Spleen (tissue), 11 donors: Measurements from ENCODE around the gene FBXL16. TPM values are rescaled to one million over a fixed set of nuclear protein-coding genes. Genes with fewer than 3 reads are reported as not detected.

Source experiments
- DNase-seq: peaks from one replicate; pipeline ENCODE4 v3.0.0-alpha.2; 2020
- H3K27ac ChIP-seq, 8 donors: fragments of 200-600 bp; sonication (generic) in 7 of 8; 1 replicate in 4 of 8; 2 replicates in 4 of 8; pipeline versions ENCODE4 v1.5.0 to v1.8.0; 2016 to 2021; ENCODE audit warnings: inconsistent platforms in 4 of 8, mild to moderate bottlenecking in 4 of 8, moderate library complexity in 1 of 8
- H3K27me3 ChIP-seq, 7 donors: fragments of 200-600 bp; sonication (generic) in 6 of 7; replicated peaks in 1 of 7; 1 replicate in 4 of 7; 2 replicates in 3 of 7; pipeline versions ENCODE4 v1.5.0 to v1.8.0; 2016 to 2021; ENCODE audit warnings: inconsistent platforms in 3 of 7, mild to moderate bottlenecking in 1 of 7
- H3K36me3 ChIP-seq, 6 donors: fragments of 200-600 bp; sonication (generic) in 5 of 6; 1 replicate in 4 of 6; 2 replicates in 2 of 6; pipeline versions ENCODE4 v1.5.0 to v1.8.0; 2016 to 2021; ENCODE audit warnings: inconsistent platforms in 2 of 6
- H3K4me1 ChIP-seq, 6 donors: fragments of 200-600 bp; sonication (generic) in 5 of 6; 1 replicate in 3 of 6; 2 replicates in 3 of 6; pipeline versions ENCODE4 v1.5.0 to v1.8.0; 2016 to 2021; ENCODE audit warnings: inconsistent platforms in 3 of 6
- H3K4me3 ChIP-seq, 8 donors: fragments of 200-600 bp; sonication (generic) in 7 of 8; 1 replicate in 4 of 8; 2 replicates in 4 of 8; pipeline versions ENCODE4 v1.5.0 to v1.8.0; 2016 to 2021; ENCODE audit warnings: inconsistent platforms in 4 of 8, mild to moderate bottlenecking in 4 of 8, moderate library complexity in 2 of 8
- H3K9me3 ChIP-seq, 8 donors: fragments of 200-600 bp; sonication (generic) in 7 of 8; 1 replicate in 4 of 8; 2 replicates in 4 of 8; pipeline versions ENCODE4 v1.5.0 to v1.8.0; 2016 to 2021; ENCODE audit warnings: inconsistent platforms in 4 of 8
- POLR2A ChIP-seq, 3 donors: fragments of 450-650 bp; IDR thresholded peaks; one replicate each; pipeline ENCODE4 v1.5.1; 2017; ENCODE audit warnings: antibody characterized with exemption in 3 of 3, mild to moderate bottlenecking in 1 of 3
- POLR2AphosphoS5 ChIP-seq, 3 donors: sonication (generic); formaldehyde crosslinking; IDR thresholded peaks; one replicate each; pipeline ENCODE4 v1.5.1; 2017; ENCODE audit warnings: antibody characterized with exemption in 3 of 3
- WGBS, 5 donors: extraction: QIAGEN DNeasy Blood & Tissue Kit in 3 of 5; methylation state at CpG; one replicate each; pipeline versions ENCODE4 v1.1.5 to v1.1.7; 2013 to 2018; 5-methylcytosine and 5-hydroxymethylcytosine counted together
- intact Hi-C: fragments of 100-400 bp; cut with DNase I; formaldehyde crosslinking; loops from one replicate; pipeline ENCODE4 v1.15.0; 2023; ENCODE audit warnings: low total_unique reads
- polyA plus RNA-seq, 3 donors: library from polyadenylated mRNA; stranded (reverse); fragments of 200-250 nt; gene quantifications; one replicate each; pipeline ENCODE4 v1.2.1, GENCODE V29; 2013
- total RNA-seq, 7 donors: library from RNA; depleted of rRNA in 3 of 7; stranded (reverse); fragments of >200 nt in 3 of 7; fragmentation: NEBNext Ultra II Directional in 4 of 7; extraction: Animal tissue kit (Norgen Biotek cat#: 25700) in 4 of 7; gene quantifications; one replicate each; pipeline versions ENCODE4 v1.1.0 to v1.2.1, GENCODE V29; 2016 to 2021
- TF ChIP-seq, protein P1 (sequence below), 11 experiments: fragments of 200-600 bp in 7 of 11; fragments of 450-650 bp in 4 of 11; sonication (generic) in 4 of 11; IDR thresholded peaks in 8 of 11; conservative IDR thresholded peaks in 3 of 11; 1 replicate in 7 of 11; 2 replicates in 4 of 11; pipeline versions ENCODE4 v1.4.0 to v1.8.0; 2016 to 2021; ENCODE audit warnings: antibody characterized with exemption in 11 of 11, inconsistent platforms in 4 of 11, mild to moderate bottlenecking in 1 of 11
- donor health status: healthy with polysubstance abuse.
- donor health status: DM: no; HTN: no; CAD: no; lungs with moderate emphysema.
- donor health status: DM: no; HTN: no; CAD: no.
- donor health status: Bipolar disorder and iron deficiency.
- donor health status: healthy.
- donor health status: DM: no; HTN: no; CAD: no.
- donor health status: DM: yes; HTN: yes; CAD: no.

Gene FBXL16
- total and polyA plus RNA-seq, 10 donors: 0.48 to 2.6 (median 1.5) TPM

DNA sequence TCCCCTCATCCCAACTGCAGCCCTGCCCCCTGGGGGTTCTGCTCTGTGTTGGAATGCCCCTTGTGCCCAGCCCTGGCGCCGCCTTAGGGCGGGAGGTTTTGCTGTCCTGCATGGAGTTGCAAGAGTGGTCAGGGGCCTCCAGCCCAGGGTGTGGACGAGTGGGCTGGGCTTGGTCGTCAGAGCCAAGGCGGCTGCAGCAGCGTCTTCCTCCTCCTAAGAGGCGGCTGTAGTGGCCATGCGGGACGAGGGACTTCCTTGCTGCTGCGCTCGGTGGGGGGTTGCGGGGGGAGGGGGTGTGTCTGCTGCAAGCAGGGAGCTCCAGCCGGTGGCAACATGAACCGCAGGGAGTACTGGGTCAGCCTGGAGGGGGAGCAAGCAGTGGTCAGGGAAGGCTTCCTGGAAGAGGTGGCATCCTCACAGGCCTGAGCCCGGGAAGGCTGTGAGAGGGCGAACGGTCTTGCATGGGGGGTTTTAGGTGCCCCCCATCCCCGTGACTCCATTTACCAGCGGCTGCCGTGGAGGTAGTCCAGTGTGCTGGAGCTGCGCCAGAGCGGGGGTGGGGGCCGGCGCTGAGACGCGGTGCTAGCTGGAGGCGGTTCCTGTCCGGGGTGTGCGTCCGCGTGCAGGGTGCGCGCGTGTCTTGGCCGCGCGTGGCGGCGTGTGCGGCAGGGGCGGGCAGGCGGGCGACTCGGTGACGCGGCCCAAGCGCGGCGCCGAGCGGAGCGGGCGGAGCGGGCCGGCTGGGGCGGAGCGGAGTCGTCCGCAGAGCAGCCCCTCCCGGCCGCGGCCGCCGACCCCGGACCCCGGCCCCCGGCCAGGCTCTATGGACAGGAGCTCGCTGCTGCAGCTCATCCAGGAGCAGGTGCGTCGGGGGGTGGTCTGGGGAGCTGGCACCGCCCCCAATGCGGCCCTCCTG, 30.4 kb downstream of the FBXL16 start, which contains the start of gene RHBDL1:
Gene RHBDL1, plus strand, starts transcription at position 704 of the 916 bp plus-strand sequence. Its CDS starts 120 bp downstream, at position 824.
- Histone ChIP-seq H3K9me3 (no peaks in the 10 kb centered on the region), H3K36me3 (peaks cover 0 to 45% (median 36%) of the 10 kb centered on the region in 6 donors), H3K4me1 (peaks cover 14 to 61% (median 39%) of the 10 kb centered on the region in 6 donors), H3K4me3 (peak within 1 kb of the TSS in 5 of 8 donors; percentile 9 to 59 (median 19)), H3K27me3 (peaks cover 0 to 39% (median 15%) of the 10 kb centered on the region in 7 donors), H3K27ac (peak within 1 kb of the TSS in 4 of 8 donors; percentile 42 to 61 (median 52))
- DNase-seq: no peak
- WGBS, 5 donors: 7 to 20% (median 10%) methylated on average over 17 to 73 of the region's 73 CpGs
- TF ChIP-seq, protein P1, sequence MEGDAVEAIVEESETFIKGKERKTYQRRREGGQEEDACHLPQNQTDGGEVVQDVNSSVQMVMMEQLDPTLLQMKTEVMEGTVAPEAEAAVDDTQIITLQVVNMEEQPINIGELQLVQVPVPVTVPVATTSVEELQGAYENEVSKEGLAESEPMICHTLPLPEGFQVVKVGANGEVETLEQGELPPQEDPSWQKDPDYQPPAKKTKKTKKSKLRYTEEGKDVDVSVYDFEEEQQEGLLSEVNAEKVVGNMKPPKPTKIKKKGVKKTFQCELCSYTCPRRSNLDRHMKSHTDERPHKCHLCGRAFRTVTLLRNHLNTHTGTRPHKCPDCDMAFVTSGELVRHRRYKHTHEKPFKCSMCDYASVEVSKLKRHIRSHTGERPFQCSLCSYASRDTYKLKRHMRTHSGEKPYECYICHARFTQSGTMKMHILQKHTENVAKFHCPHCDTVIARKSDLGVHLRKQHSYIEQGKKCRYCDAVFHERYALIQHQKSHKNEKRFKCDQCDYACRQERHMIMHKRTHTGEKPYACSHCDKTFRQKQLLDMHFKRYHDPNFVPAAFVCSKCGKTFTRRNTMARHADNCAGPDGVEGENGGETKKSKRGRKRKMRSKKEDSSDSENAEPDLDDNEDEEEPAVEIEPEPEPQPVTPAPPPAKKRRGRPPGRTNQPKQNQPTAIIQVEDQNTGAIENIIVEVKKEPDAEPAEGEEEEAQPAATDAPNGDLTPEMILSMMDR (IDR thresholded peaks at IDR 0.05 in 8 of 11, conservative IDR thresholded peaks at IDR 0.05 in 3 of 11): no peak
- TF ChIP-seq POLR2AphosphoS5 (IDR thresholded peaks at IDR 0.05): peak in 1 of 3 donors; percentile 68
- no peak for TF ChIP-seq POLR2A (IDR thresholded peaks at IDR 0.05)
- intact Hi-C loops: no loop called here

DNA sequence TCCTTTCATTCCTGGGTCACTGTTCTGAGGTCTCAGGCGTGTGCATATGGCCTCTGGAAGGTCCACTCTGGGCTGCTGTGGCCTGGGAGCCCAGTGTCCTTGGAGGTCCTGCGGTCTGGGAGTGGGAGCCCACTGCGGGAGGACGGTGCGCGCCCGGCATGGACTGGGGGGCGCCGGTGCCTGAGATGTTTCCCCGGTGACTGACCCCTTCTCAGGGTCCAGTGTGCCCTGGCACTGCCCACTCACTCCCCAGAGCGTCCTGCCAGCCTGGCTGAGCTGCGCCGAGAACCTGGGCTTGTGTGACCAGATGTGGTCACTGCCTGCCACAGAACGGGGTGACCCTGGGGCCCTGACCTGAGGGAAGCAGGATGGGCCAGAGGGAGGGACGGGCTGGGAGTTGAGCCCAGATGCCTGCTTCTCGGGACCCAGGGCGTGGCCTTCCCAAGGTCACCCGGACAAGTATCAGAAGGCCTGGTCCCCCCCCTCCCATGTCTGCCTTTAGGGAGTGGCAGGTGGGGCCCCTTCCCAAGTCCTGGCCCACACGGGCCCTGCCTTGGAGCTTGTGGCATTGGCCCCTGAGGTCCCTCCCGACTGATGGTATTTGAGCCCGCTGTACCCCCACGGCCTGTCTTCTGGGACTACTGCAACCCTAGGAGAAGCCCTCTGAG, 31.3 kb downstream of the FBXL16 start:
- Histone ChIP-seq H3K27ac (peak overlapping the region in 5 of 8 donors; percentile 37 to 61 (median 46)), H3K9me3 (no peaks in the 10 kb centered on the region), H3K27me3 (peaks cover 0 to 39% (median 15%) of the 10 kb centered on the region in 7 donors), H3K36me3 (peaks cover 0 to 53% (median 44%) of the 10 kb centered on the region in 6 donors), H3K4me1 (peaks cover 14 to 68% (median 38%) of the 10 kb centered on the region in 6 donors), H3K4me3 (no peak overlapping the region)
- WGBS, 5 donors: 73 to 83% (median 78%) methylated on average over 13 to 22 of the region's 22 CpGs
- DNase-seq: no peak
- TF ChIP-seq, protein P1 (IDR thresholded peaks at IDR 0.05 in 8 of 11, conservative IDR thresholded peaks at IDR 0.05 in 3 of 11): no peak
- no peak for TF ChIP-seq POLR2A (IDR thresholded peaks at IDR 0.05)
- peak; percentile 8 to 63 (median 62) for TF ChIP-seq POLR2AphosphoS5 (IDR thresholded peaks at IDR 0.05)
- intact Hi-C loops: no loop called here

DNA sequence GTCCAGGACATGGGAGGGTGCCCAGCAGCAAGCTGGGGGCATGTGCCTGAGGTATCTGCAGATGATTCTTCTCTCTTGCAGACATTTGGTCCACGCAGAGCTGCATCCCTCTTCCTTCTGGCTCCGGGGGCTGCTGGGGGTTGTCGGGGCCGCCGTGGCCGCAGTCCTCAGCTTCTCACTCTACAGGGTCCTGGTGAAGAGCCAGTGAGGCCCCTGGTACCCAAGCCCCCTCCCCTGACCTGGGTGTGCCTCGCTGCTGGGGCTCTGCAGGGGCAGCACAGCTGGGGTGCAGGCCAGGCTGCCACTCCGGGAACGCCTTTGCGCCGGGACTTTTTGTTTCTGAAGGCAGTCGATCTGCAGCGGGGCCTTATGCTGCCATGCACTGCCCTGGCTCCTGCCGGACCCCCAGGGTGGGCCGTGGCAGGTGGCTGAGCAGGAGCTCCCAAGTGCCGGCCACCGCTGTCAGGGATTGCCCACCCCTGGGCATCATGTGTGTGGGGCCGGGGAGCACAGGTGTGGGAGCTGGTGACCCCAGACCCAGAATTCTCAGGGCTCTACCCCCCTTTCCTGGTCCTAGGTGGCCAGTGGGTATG, 32.1 kb downstream of the FBXL16 start:
- peaks cover 0 to 57% (median 45%) of the 10 kb centered on the region in 6 donors for H3K36me3 ChIP-seq
- H3K4me1 ChIP-seq: peaks cover 21 to 68% (median 41%) of the 10 kb centered on the region in 6 donors
- H3K27ac ChIP-seq: peak overlapping the region in 5 of 8 donors; percentile 37 to 61 (median 46)
- intact Hi-C loops: no loop called here
- WGBS, 5 donors: 89 to 96% (median 94%) methylated on average over 5 to 18 of the region's 18 CpGs
- TF ChIP-seq POLR2A (IDR thresholded peaks at IDR 0.05) (no peak), POLR2AphosphoS5 (IDR thresholded peaks at IDR 0.05) (peak in 1 of 3 donors; percentile 16)
- H3K9me3 ChIP-seq: no peaks in the 10 kb centered on the region
- H3K4me3 ChIP-seq: no peak overlapping the region
- peaks cover 0 to 39% (median 15%) of the 10 kb centered on the region in 7 donors for H3K27me3 ChIP-seq
- DNase-seq: no peak

DNA sequence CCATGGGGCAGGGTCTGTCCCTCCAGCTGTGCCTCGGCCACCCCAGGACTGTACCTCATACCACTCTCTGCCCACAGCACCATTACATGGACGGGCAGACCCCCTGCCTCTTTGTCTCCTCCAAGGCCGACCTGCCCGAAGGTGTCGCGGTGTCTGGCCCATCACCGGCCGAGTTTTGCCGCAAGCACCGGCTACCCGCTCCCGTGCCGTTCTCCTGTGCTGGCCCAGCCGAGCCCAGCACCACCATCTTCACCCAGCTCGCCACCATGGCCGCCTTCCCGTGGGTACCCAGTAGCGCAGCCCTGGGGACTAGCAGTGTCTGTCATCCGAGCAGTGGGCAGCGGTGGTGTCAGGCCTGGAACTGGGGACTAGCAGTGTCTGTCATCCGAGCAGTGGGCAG, 32.8 kb downstream of the FBXL16 start:
- no peak overlapping the region for H3K27ac ChIP-seq
- H3K4me1 ChIP-seq: peaks cover 21 to 70% (median 45%) of the 10 kb centered on the region in 6 donors
- WGBS, 5 donors: 92 to 97% (median 96%) methylated on average over 17 to 21 of the region's 21 CpGs
- intact Hi-C loops: no loop called here
- peaks cover 0 to 36% (median 15%) of the 10 kb centered on the region in 7 donors for H3K27me3 ChIP-seq
- no peak overlapping the region for H3K4me3 ChIP-seq
- TF ChIP-seq, protein P1 (IDR thresholded peaks at IDR 0.05 in 8 of 11, conservative IDR thresholded peaks at IDR 0.05 in 3 of 11): no peak
- no peak for TF ChIP-seq POLR2A (IDR thresholded peaks at IDR 0.05)
- TF ChIP-seq POLR2AphosphoS5 (IDR thresholded peaks at IDR 0.05): no peak
- DNase-seq: no peak
- no peaks in the 10 kb centered on the region for H3K9me3 ChIP-seq
- H3K36me3 ChIP-seq: peaks cover 0 to 57% (median 45%) of the 10 kb centered on the region in 6 donors
